ENCODE results near the gene PARVA. TPM values are rescaled to one million over a fixed set of nuclear protein-coding genes. Genes with fewer than 3 reads are reported as not detected.

Gene PARVA
- total RNA-seq, 2 experiments from 2014 or later: 0.22 to 0.38 TPM

GRCh38 chr11:12537778-12538401 lies 160.5 kb downstream of the PARVA start:
- Mint-ChIP-seq H3K27me3 (ENCODE audit: low read depth) (no peaks in the 10 kb centered on the region), H3K27ac (no peak overlapping the region), H3K36me3 (ENCODE audit: low read depth) (no peaks in the 10 kb centered on the region), H3K4me3 (no peak overlapping the region), H3K4me1 (ENCODE audit: low read depth) (no peaks in the 10 kb centered on the region), H3K9me3 (no peaks in the 10 kb centered on the region)
- CTCF ChIA-PET: no interaction called here
- intact Hi-C loops (cut with micrococcal nuclease): no loop called here
- DNase-seq: no peak

DNA sequence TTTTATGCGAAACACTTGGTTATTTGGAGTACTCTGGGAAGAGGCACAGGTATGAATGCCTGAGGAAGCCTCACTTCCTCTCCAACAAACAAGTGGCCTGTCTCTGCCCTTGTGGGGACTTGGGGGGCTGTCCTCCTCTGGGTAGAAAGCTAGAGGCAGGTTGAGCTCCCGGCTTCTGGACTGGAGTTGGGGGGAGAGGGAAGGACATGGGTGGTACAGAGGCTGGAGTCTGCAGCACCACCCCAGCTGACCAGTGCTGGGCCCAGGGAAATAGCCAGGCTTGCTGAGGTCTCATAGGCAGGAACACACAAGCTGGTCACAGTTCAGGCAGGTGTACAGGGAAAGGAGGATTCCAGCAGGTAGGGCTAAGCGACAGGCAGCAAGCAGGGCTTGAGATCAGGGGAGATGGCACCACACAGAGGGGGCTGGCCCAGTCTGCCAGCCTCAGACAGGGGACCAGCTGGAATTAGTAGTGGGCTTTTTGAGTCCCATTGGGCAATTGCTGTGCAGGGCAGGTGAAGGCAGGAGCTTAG lies 161.6 kb downstream of the PARVA start:
- no peaks in the 10 kb centered on the region for H3K27me3 Mint-ChIP-seq (ENCODE audit: low read depth)
- intact Hi-C loops (cut with micrococcal nuclease): no loop called here
- no peak overlapping the region for H3K4me3 Mint-ChIP-seq
- no peak for DNase-seq
- CTCF ChIA-PET: interaction anchor here (0.6 kb wide), 1 partner anchor 355 kb away, joined by 3 read pairs; no protein-coding TSS in a partner anchor
- H3K36me3 Mint-ChIP-seq (ENCODE audit: low read depth): no peaks in the 10 kb centered on the region
- no peaks in the 10 kb centered on the region for H3K9me3 Mint-ChIP-seq
- H3K4me1 Mint-ChIP-seq (ENCODE audit: low read depth): no peaks in the 10 kb centered on the region
- no peak overlapping the region for H3K27ac Mint-ChIP-seq

- Mint-ChIP-seq H3K4me1 (ENCODE audit: low read depth) (no peaks in the 10 kb centered on the region), H3K27ac (no peak overlapping the region), H3K27me3 (ENCODE audit: low read depth) (no peaks in the 10 kb centered on the region), H3K36me3 (ENCODE audit: low read depth) (no peaks in the 10 kb centered on the region), H3K9me3 (no peaks in the 10 kb centered on the region), H3K4me3 (no peak overlapping the region)
- CTCF ChIA-PET: no interaction called here
- no peak for DNase-seq
- intact Hi-C loops (cut with micrococcal nuclease): no loop called here
These were observed 162.2 kb downstream of the PARVA start for GRCh38 chr11:12539572-12539971.

DNA sequence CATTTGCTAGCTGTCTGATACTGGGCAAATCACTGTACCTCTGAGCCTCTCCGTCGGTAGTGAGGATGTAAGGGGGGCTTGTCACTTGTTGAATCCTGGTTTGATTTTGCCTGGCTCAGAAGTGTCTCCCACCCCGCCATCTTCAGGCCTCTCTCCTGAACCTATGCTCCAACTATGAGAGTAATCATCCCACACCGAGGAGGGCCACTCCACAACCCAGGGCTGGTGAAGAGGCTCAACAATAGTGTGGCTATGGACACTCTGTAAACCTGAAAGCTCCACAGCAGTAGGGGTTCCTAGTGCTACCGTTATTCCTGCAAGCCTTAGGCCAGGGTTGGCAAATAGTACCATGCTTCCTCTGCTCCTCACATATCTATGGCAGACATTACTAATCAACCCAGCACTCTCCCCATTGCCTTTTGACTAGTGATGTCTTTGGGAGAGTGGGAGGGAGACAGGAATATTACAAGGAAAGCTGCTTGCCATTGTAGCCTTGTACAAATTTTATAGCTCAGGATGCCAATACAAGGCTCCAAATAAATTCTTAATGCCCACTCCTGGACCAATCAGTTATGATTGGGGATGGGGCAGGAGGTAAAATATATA lies 162.8 kb downstream of the PARVA start:
- no peak for DNase-seq
- CTCF ChIA-PET: interaction anchor here (1.6 kb wide), 1 partner anchor 348 kb away, joined by 6 read pairs; no protein-coding TSS in a partner anchor
- intact Hi-C loops (cut with micrococcal nuclease): no loop called here
- Mint-ChIP-seq H3K4me3 (no peak overlapping the region), H3K36me3 (ENCODE audit: low read depth) (no peaks in the 10 kb centered on the region), H3K27ac (no peak overlapping the region), H3K9me3 (no peaks in the 10 kb centered on the region), H3K4me1 (ENCODE audit: low read depth) (no peaks in the 10 kb centered on the region), H3K27me3 (ENCODE audit: low read depth) (no peaks in the 10 kb centered on the region)

GRCh38 chr11:12540913-12541582 lies 163.7 kb downstream of the PARVA start:
- CTCF ChIA-PET: interaction anchor here (1.6 kb wide), 1 partner anchor 348 kb away, joined by 6 read pairs; no protein-coding TSS in a partner anchor
- Mint-ChIP-seq H3K4me3 (no peak overlapping the region), H3K27ac (no peak overlapping the region)

GRCh38 chr11:12541583-12542151 lies 164.3 kb downstream of the PARVA start:
- Mint-ChIP-seq H3K36me3 (ENCODE audit: low read depth) (no peaks in the 10 kb centered on the region), H3K4me3 (no peak overlapping the region), H3K4me1 (ENCODE audit: low read depth) (no peaks in the 10 kb centered on the region), H3K27me3 (ENCODE audit: low read depth) (no peaks in the 10 kb centered on the region), H3K27ac (no peak overlapping the region), H3K9me3 (no peaks in the 10 kb centered on the region)
- intact Hi-C loops (cut with micrococcal nuclease): no loop called here
- CTCF ChIA-PET: interaction anchor here (1.6 kb wide), 1 partner anchor 347 kb away, joined by 6 read pairs; no protein-coding TSS in a partner anchor
- no peak for DNase-seq

More at GRCh38 chr11:12540913-12541582, 163.7 kb downstream of the PARVA start:
- Mint-ChIP-seq H3K36me3 (ENCODE audit: low read depth) (no peaks in the 10 kb centered on the region), H3K4me1 (ENCODE audit: low read depth) (no peaks in the 10 kb centered on the region), H3K9me3 (no peaks in the 10 kb centered on the region), H3K27me3 (ENCODE audit: low read depth) (no peaks in the 10 kb centered on the region)
- intact Hi-C loops (cut with micrococcal nuclease): no loop called here
- DNase-seq: no peak

- CTCF ChIA-PET: no interaction called here
- Mint-ChIP-seq H3K36me3 (ENCODE audit: low read depth) (no peaks in the 10 kb centered on the region), H3K27me3 (ENCODE audit: low read depth) (no peaks in the 10 kb centered on the region), H3K4me3 (no peak overlapping the region), H3K4me1 (ENCODE audit: low read depth) (no peaks in the 10 kb centered on the region), H3K27ac (no peak overlapping the region), H3K9me3 (no peaks in the 10 kb centered on the region)
- intact Hi-C loops (cut with micrococcal nuclease): no loop called here
- no peak for DNase-seq
These were observed 165.0 kb downstream of the PARVA start for GRCh38 chr11:12542186-12542935.

DNA sequence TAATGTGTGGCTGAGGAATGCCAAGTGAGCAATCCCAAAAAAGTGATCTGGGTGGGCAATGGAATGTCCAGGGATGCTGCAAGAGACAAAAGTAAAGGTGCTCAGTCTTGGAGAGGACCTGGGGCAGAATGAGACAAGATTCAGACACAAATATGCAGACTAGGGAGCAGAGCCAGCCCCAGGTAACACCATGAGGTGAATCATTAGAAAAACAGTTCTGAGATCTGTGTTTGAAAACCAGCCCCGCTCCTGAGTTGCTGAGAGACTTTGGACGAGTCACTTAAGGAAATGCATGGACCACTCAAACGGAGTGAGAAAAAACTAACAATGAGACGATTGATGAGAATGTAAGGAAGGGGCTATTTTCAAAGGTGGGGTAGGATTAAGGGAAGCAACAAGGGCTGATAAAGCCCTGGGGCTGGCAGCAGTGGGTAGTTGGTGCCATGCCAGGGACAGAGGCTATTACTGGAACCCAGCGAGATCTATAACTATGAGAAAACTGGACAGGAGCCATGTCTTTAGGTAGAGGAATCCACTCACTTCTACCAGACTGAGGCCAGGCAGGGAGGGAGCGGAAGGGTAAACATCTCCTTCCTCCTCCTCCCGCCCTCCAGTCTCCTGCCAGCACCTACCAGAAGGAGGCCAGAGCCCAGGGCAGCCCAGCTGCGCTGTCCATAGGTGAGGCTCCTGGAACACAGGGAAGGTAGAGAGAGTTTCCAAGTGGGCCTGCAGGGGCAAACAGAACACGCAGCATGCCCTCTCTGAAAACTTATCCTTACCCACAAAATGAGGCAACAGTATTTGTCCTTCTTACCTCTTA lies 166.4 kb downstream of the PARVA start:
- Mint-ChIP-seq H3K27me3 (ENCODE audit: low read depth) (no peaks in the 10 kb centered on the region), H3K4me3 (no peak overlapping the region), H3K9me3 (no peaks in the 10 kb centered on the region), H3K4me1 (ENCODE audit: low read depth) (no peaks in the 10 kb centered on the region), H3K36me3 (ENCODE audit: low read depth) (no peaks in the 10 kb centered on the region), H3K27ac (no peak overlapping the region)
- intact Hi-C loops (cut with micrococcal nuclease): no loop called here
- CTCF ChIA-PET: no interaction called here
- no peak for DNase-seq

DNA sequence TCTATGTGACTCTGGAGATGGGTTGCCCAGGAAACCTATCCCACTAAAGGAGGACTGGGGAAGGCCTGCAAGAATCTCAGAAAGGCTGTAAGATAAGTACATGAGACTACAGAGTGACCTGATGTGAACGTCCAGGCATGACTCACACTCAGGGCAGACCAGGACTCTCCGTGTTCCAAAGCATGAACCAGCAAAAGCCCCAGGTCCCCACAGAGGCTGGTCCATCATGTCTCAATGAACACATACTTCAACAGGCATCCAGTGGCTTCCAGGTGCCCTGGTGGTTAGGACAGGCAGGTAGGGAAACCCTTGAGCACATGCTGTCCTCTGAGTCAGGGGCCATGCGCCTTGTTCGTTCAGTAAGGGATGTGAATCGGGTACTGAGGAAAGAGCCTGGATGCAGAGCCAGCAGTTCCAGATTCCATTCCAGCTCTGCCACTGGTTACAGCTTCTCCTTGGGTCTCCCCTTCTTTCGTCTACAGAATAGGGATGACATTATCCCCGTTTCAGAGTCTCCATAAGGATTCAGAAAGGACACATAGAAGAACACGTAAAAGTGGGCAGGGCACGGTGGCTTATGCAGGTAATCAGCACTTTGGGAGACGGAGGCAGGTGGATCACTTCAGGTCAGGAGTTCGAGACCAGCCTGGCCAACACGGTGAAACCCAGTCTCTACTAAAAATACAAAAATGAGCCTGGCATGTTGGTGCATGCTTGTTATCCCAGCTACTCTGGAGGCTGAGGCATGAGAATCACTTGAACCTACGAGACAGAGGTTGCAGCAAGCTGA lies 167.8 kb downstream of the PARVA start:
- no peak overlapping the region for H3K4me3 Mint-ChIP-seq

DNA sequence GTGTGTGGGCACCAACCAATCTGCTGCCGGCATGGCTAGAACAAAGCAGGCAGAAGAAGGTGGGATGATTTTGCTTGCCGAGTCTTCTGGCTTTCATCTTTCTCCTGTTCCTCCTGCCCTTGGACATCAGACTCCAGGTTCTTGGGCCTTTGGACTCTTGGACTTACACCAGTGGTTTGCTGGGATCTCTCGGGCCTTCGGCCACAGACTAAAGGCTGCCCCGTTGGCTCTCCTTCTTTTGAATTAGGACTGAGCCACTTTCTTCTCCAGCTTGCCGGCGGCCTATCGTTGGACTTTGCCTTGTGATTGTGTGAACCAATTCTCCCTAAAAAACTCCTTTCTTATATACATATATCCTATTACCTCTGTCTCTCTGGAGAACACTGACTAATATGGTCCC lies 168.8 kb downstream of the PARVA start:
- Mint-ChIP-seq H3K27me3 (ENCODE audit: low read depth) (no peaks in the 10 kb centered on the region), H3K4me1 (ENCODE audit: low read depth) (no peaks in the 10 kb centered on the region), H3K27ac (no peak overlapping the region), H3K4me3 (no peak overlapping the region), H3K36me3 (ENCODE audit: low read depth) (no peaks in the 10 kb centered on the region), H3K9me3 (no peaks in the 10 kb centered on the region)
- no peak for DNase-seq
- intact Hi-C loops (cut with micrococcal nuclease): no loop called here
- CTCF ChIA-PET: no interaction called here

More for the DNA sequence above, 167.8 kb downstream of the PARVA start:
- H3K27ac Mint-ChIP-seq: no peak overlapping the region
- no peaks in the 10 kb centered on the region for H3K4me1 Mint-ChIP-seq (ENCODE audit: low read depth)
- DNase-seq: no peak
- H3K27me3 Mint-ChIP-seq (ENCODE audit: low read depth): no peaks in the 10 kb centered on the region
- intact Hi-C loops (cut with micrococcal nuclease): no loop called here
- H3K9me3 Mint-ChIP-seq: no peaks in the 10 kb centered on the region
- H3K36me3 Mint-ChIP-seq (ENCODE audit: low read depth): no peaks in the 10 kb centered on the region
- CTCF ChIA-PET: no interaction called here

DNA sequence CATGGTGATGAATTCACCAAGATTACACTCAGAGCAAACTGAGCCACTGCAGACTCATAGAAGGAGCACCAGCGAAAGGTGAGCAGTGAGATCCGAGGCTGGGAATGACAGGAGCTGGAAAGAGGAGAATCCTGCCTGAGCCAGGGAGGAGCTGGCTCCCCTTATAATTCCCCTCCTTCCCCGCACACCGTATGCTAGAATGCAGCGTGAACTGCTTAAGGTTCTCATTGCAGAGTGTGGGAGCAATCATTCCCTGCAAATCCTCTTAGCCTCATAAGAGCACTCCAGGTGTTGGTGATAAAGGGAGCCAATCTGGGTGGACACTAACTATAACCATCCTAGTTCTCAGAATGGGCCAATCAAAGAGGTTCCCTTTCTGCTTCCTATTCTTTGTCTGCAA lies 169.3 kb downstream of the PARVA start:
- H3K27ac Mint-ChIP-seq: no peak overlapping the region
- H3K9me3 Mint-ChIP-seq: no peaks in the 10 kb centered on the region
- no peaks in the 10 kb centered on the region for H3K4me1 Mint-ChIP-seq (ENCODE audit: low read depth)
- CTCF ChIA-PET: no interaction called here
- H3K36me3 Mint-ChIP-seq (ENCODE audit: low read depth): no peaks in the 10 kb centered on the region
- H3K27me3 Mint-ChIP-seq (ENCODE audit: low read depth): no peaks in the 10 kb centered on the region
- no peak overlapping the region for H3K4me3 Mint-ChIP-seq
- no peak for DNase-seq
- intact Hi-C loops (cut with micrococcal nuclease): no loop called here

All from activated naive CD4-positive, alpha-beta T cell treated with anti-CD3 and anti-CD28 coated beads for 36 hours (primary cell).